Endothelial cell of umbilical vein (primary cell): ENCODE results near the gene EXOC6B. TPM values are rescaled to one million over a fixed set of nuclear protein-coding genes. Genes with fewer than 3 reads are reported as not detected.

ENCODE experiments used
- BruUV-seq: library from RNA; stranded (reverse); fragments of 400-500 nt; replicated peaks from 2 replicates; lab custom pipeline; 2021; lab: Mats Ljungman, UMichigan
- CTCF ChIA-PET: fragments of 300-600, 350-600 bp; sonication (Branson Sonifier 250); formaldehyde crosslinking; loops from one replicate; lab custom pipeline; 2021; ENCODE audit warnings: antibody characterized with exemption, inconsistent platforms; lab: Charles Lee
- POLR2A ChIA-PET: fragments of 300-600, 350-600 bp; sonication (Branson Sonifier 250); formaldehyde crosslinking; loops from one replicate; lab custom pipeline; 2021; ENCODE audit warnings: antibody characterized with exemption, inconsistent platforms; lab: Charles Lee
- DNase-seq: peaks from one replicate; pipeline ENCODE4 v3.0.0-alpha.2; 2011; ENCODE audit warnings: low read depth, low spot score
- FAIRE-seq: peaks from 2 replicates; lab custom pipeline; 2011; peaks lifted over from hg19 to GRCh38; lab: Jason Lieb, UNC
- H2AFZ ChIP-seq: 2 replicates; pipeline ENCODE4 v1.6.0; 2012; ENCODE audit warnings: low read depth, low read length, control low read depth, inconsistent platforms
- H3K27ac ChIP-seq: 2 replicates; pipeline ENCODE4 v1.5.1; 2011; ENCODE audit warnings: low read depth, mild to moderate bottlenecking, control low read depth, low read length, moderate library complexity; ENCODE audit not compliant: insufficient read depth
- H3K27me3 ChIP-seq, 2 experiments: 2 replicates each; pipeline versions ENCODE4 v1.6.0 to v1.6.1; 2011; ENCODE audit warnings: low read length in 2 of 2, mixed read lengths in 1 of 2; ENCODE audit not compliant: control insufficient read depth in 2 of 2, insufficient read depth in 2 of 2
- H3K36me3 ChIP-seq, 2 experiments: 2 replicates in 1 of 2; 3 replicates in 1 of 2; pipeline ENCODE4 v1.5.1; 2011; ENCODE audit warnings: low read length in 2 of 2, mild to moderate bottlenecking in 1 of 2, moderate library complexity in 1 of 2; ENCODE audit not compliant: control insufficient read depth in 2 of 2, insufficient read depth in 2 of 2; ENCODE audit errors: extremely low read depth in 1 of 2
- H3K4me1 ChIP-seq: 3 replicates; pipeline ENCODE4 v1.5.1; 2011; ENCODE audit warnings: mild to moderate bottlenecking, low read length; ENCODE audit not compliant: control insufficient read depth, insufficient read depth; ENCODE audit errors: extremely low read depth
- H3K4me2 ChIP-seq: 2 replicates; pipeline ENCODE4 v1.6.1; 2011; ENCODE audit warnings: low read length, control low read depth, mixed read lengths; ENCODE audit not compliant: insufficient read depth
- H3K4me3 ChIP-seq, 3 experiments: fragments of 200-600 bp in 1 of 3; sonication (generic), shearing (Covaris generic) in 1 of 3; replicated peaks in 1 of 3; 2 replicates each; pipeline ENCODE4 v1.5.1; 2011 to 2016; ENCODE audit warnings: control low read depth in 3 of 3, low read length in 3 of 3, mild to moderate bottlenecking in 2 of 3, inconsistent platforms in 1 of 3, low read depth in 1 of 3, moderate library complexity in 1 of 3; ENCODE audit not compliant: insufficient read depth in 1 of 3
- H3K79me2 ChIP-seq: 2 replicates; pipeline ENCODE4 v1.6.0; 2012; ENCODE audit warnings: low read length, inconsistent platforms; ENCODE audit not compliant: control insufficient read depth, insufficient read depth
- H3K9ac ChIP-seq: replicated peaks from 2 replicates; pipeline ENCODE3; 2011; ENCODE audit warnings: low read length, control low read depth; ENCODE audit not compliant: insufficient read depth; ENCODE audit errors: extremely low read depth
- H3K9me1 ChIP-seq: replicated peaks from 3 replicates; pipeline ENCODE4 v1.6.0; 2011; ENCODE audit warnings: mild to moderate bottlenecking, low read length; ENCODE audit not compliant: control insufficient read depth, insufficient read depth; ENCODE audit errors: extremely low read depth
- H3K9me3 ChIP-seq: replicated peaks from 2 replicates; pipeline ENCODE4 v1.5.1; 2012; ENCODE audit warnings: low read length, inconsistent platforms; ENCODE audit not compliant: control insufficient read depth, insufficient read depth
- H4K20me1 ChIP-seq: replicated peaks from 2 replicates; pipeline ENCODE3; 2011; ENCODE audit warnings: mild to moderate bottlenecking, low read length; ENCODE audit not compliant: control insufficient read depth, insufficient read depth; ENCODE audit errors: extremely low read depth
- CTCF ChIP-seq, 2 donors: IDR thresholded peaks; 1 replicate in 1 of 2; 2 replicates in 1 of 2; pipeline ENCODE4 v1.5.1; 2011; ENCODE audit warnings: low read length in 2 of 2, mild to moderate bottlenecking in 2 of 2, moderate library complexity in 2 of 2, control low read depth in 1 of 2, inconsistent platforms in 1 of 2, low read depth in 1 of 2; ENCODE audit not compliant: insufficient read depth in 1 of 2; ENCODE audit errors: extremely low read depth in 1 of 2
- EZH2 ChIP-seq: IDR thresholded peaks from 2 replicates; pipeline ENCODE4 v1.6.1; 2012; ENCODE audit warnings: borderline replicate concordance, low read depth, mild to moderate bottlenecking, moderate library complexity, low read length, inconsistent platforms; ENCODE audit not compliant: severe bottlenecking
- FOS ChIP-seq: IDR thresholded peaks from 2 replicates; pipeline ENCODE4 v1.6.1; 2011; ENCODE audit warnings: mild to moderate bottlenecking, low read length, moderate library complexity, borderline replicate concordance; ENCODE audit not compliant: insufficient read depth
- GATA2 ChIP-seq: IDR thresholded peaks from 2 replicates; pipeline ENCODE4 v1.7.0; 2011; ENCODE audit warnings: low read depth, mild to moderate bottlenecking, moderate library complexity, mixed read lengths, low read length; ENCODE audit not compliant: insufficient read length, insufficient read depth
- JUN ChIP-seq: IDR thresholded peaks from 2 replicates; pipeline ENCODE4 v1.6.1; 2011; ENCODE audit warnings: borderline replicate concordance, low read depth; ENCODE audit not compliant: insufficient read length, insufficient read depth
- MAX ChIP-seq: IDR thresholded peaks from 2 replicates; pipeline ENCODE4 v1.6.1; 2011; ENCODE audit not compliant: insufficient read depth, insufficient read length
- MYC ChIP-seq: IDR thresholded peaks from one replicate; pipeline ENCODE4 v1.6.1; 2011; ENCODE audit warnings: mild to moderate bottlenecking, low read depth, low read length
- POLR2A ChIP-seq: IDR thresholded peaks from 2 replicates; pipeline ENCODE4 v1.6.1; 2012; ENCODE audit warnings: low read depth, mild to moderate bottlenecking, control low read depth, low read length
- POLR2AphosphoS5 ChIP-seq: IDR thresholded peaks from 2 replicates; pipeline ENCODE4 v1.6.1; 2012; ENCODE audit warnings: low read depth, mild to moderate bottlenecking, control low read depth, low read length, moderate library complexity; ENCODE audit not compliant: insufficient read depth
- dilution Hi-C: fragments of 300-500 bp; cut with MboI; formaldehyde crosslinking; loops from one replicate; pipeline ENCODE4 v1.15.0; 2019; ENCODE audit warnings: low sequenced_read_pairs; ENCODE audit not compliant: extremely low pct_ligation_motif_present
- intact Hi-C: fragments of 100-400 bp; cut with micrococcal nuclease; formaldehyde crosslinking; loops from one replicate; pipeline ENCODE4 v1.10.0; 2022
- polyA plus RNA-seq, 4 experiments: library from polyadenylated mRNA; depleted of rRNA in 3 of 4; stranded (reverse) in 3 of 4; unstranded in 1 of 4; fragments of >200 nt; gene quantifications; 2 replicates each; pipeline versions ENCODE4 v1.2.1 to v1.2.3, GENCODE V29; 2011 to 2012; ENCODE audit warnings: missing spikeins in 1 of 4
- total RNA-seq: library from RNA; stranded (reverse); gene quantifications from 2 replicates; pipeline ENCODE4 v1.2.3, GENCODE V29; 2021

Gene EXOC6B
- total and polyA plus RNA-seq, 2 donors (not counting 3 experiments of a cell fraction or from before 2014, with no cell fraction given): 10.8 to 34.8 TPM

GRCh38 chr2:72138921-72139381 is 686.9 kb downstream of the EXOC6B start:
- Histone ChIP-seq H3K9ac (no peak overlapping the region), H3K4me3 (no peak overlapping the region), H2AFZ (no peak overlapping the region), H3K9me3 (no peaks in the 10 kb centered on the region), H3K79me2 (no peaks in the 10 kb centered on the region), H3K4me2 (no peak overlapping the region), H3K27ac (no peak overlapping the region), H3K36me3 (no peaks in the 10 kb centered on the region), H3K27me3 (peaks cover 10 to 16% of the 10 kb centered on the region in 2 experiments), H3K9me1 (no peaks in the 10 kb centered on the region), H4K20me1 (no peaks in the 10 kb centered on the region), H3K4me1 (peaks cover 2% of the 10 kb centered on the region)
- no peak for FAIRE-seq
- dilution Hi-C loops (no loop called here), intact Hi-C loops (no loop called here)
- CTCF ChIA-PET: interaction anchor here (1.2 to 1.5 kb wide), 3 partner anchors 9 to 215 kb away, joined by 4 to 8 read pairs (median 4); no protein-coding TSS in a partner anchor
- no peak for DNase-seq
- POLR2A ChIA-PET: no interaction called here
- no TSS peak for BruUV-seq
- no peak for TF ChIP-seq MAX
- no peak for TF ChIP-seq FOS
- no peak for TF ChIP-seq CTCF (IDR thresholded peaks at IDR 0.05; ENCODE audit: extremely low read depth in 1 of 2, insufficient read depth in 1 of 2, low read depth in 1 of 2, low read length in 2 of 2)
- no peak for TF ChIP-seq POLR2AphosphoS5
- TF ChIP-seq GATA2: no peak
- no peak for TF ChIP-seq EZH2
- TF ChIP-seq MYC: no peak
- no peak for TF ChIP-seq POLR2A
- TF ChIP-seq JUN: no peak
